ENCODE measurements around the gene RPRD2.

Gene RPRD2

DNA sequence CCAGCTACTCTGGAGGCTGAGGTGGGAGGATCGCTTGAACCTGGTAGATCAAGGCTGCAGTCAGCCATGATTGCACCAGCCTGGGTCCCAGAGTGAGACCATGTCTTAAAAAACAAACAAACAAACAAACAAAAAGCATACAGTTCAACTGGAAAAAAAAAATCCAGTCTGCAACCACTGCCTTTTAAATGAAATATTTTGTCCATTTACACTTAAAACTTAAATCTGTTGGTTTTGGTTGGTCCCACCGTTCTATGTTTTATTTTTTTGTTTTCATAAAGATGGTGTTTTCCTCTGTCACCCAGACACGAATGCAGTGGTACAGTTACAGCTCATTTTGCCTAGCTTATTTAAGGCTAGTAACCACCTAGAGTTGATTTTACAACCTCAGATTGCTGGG, 161.4 kb downstream of the RPRD2 start:
- DNase-seq (ENCODE audit: insufficient read length) (no peak), FAIRE-seq (no peak)
- TF ChIP-seq POLR2A (IDR thresholded peaks at IDR 0.05; ENCODE audit: low read depth, low read length) (no peak), TAF1 (IDR thresholded peaks at IDR 0.05; ENCODE audit: borderline replicate concordance, low read depth, low read length) (no peak), POLR2AphosphoS5 (IDR thresholded peaks at IDR 0.05; ENCODE audit: low read depth, low read length) (no peak)
